Stimulated activated memory B cell treated with anti-CD40 and anti-IgM and Interleukin-4, amounts not matched to agents 10 μg/mL and 1 μg/mL and 100 μg/mL, for 72 hours (primary cell): ENCODE measurements around the gene CTAG1A.
"Not testable (repeated sequence)": the region's sequence is repeated elsewhere in the genome, so short reads cannot be mapped to it uniquely, and the experiment has no call there.

ENCODE experiments used
- ATAC-seq: fragments of 150-1000 bp; cut with Tn5 transposase; 2 replicates; pipeline ENCODE4 v1.10.0; 2021
- H3K27ac Mint-ChIP-seq: one replicate; pipeline ENCODE4 v1.8.0; 2022; ENCODE audit warnings: mild to moderate bottlenecking, mixed read lengths
- H3K27me3 Mint-ChIP-seq: one replicate; pipeline ENCODE4 v1.8.0; 2022; ENCODE audit warnings: mixed read lengths
- H3K36me3 Mint-ChIP-seq: one replicate; pipeline ENCODE4 v1.8.0; 2022; ENCODE audit warnings: mixed read lengths
- H3K4me1 Mint-ChIP-seq: one replicate; pipeline ENCODE4 v1.8.0; 2022; ENCODE audit warnings: mixed read lengths
- H3K4me3 Mint-ChIP-seq: one replicate; pipeline ENCODE4 v1.8.0; 2022; ENCODE audit warnings: mild to moderate bottlenecking, moderate library complexity, mixed read lengths
- H3K9me3 Mint-ChIP-seq: one replicate; pipeline ENCODE4 v1.8.0; 2022; ENCODE audit warnings: mixed read lengths

Gene CTAG1A

GRCh38 chrX:154552112-154552806, 32.7 kb upstream of the CTAG1A start:
- ATAC-seq, H3K9me3 Mint-ChIP-seq, H3K27ac Mint-ChIP-seq, H3K27me3 Mint-ChIP-seq, H3K4me3 Mint-ChIP-seq: not testable (repeated sequence)
- H3K4me1 Mint-ChIP-seq, result peaks cover 43% of the 10 kb centered on the region
- H3K36me3 Mint-ChIP-seq, result peaks cover 29% of the 10 kb centered on the region

DNA sequence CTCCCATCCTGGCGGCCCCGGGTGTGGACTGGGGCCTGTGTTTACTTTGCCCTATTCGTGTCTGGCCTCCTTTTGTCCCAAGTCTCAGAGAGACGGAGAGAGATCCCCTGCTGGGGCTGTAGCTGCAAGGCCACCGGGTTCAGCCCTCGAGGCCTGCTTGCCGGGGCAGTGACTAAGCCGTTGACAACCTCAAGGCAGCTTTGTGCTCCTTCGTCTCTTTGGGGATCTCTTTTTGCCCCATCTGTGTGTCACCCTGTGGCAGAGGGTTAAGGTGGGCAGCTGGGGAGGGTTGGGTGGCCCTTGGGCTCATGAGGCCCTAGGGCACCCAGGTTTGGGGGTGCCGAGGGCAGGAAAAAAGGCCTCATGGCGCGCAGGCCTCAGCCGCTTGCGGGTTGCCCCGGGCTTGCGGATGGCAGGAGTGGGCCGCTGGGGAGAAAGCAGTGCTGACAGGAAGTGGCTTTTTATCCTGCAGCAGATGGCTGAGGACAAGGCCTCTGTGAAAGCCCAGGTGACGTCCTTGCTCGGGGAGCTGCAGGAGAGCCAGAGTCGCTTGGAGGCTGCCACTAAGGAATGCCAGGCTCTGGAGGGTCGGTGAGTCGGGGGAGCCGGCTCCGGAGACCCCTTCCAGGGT, 26.8 kb upstream of the CTAG1A start:
- H3K27me3 Mint-ChIP-seq, H3K4me3 Mint-ChIP-seq, ATAC-seq, H3K4me1 Mint-ChIP-seq, H3K36me3 Mint-ChIP-seq, H3K27ac Mint-ChIP-seq, H3K9me3 Mint-ChIP-seq: not testable (repeated sequence)

GRCh38 chrX:154558896-154559295, 26.0 kb upstream of the CTAG1A start:
- H3K4me3 Mint-ChIP-seq, H3K27ac Mint-ChIP-seq, H3K36me3 Mint-ChIP-seq, H3K9me3 Mint-ChIP-seq, H3K27me3 Mint-ChIP-seq, H3K4me1 Mint-ChIP-seq, ATAC-seq: not testable (repeated sequence)

- H3K27ac Mint-ChIP-seq, ATAC-seq, H3K27me3 Mint-ChIP-seq, H3K4me3 Mint-ChIP-seq, H3K4me1 Mint-ChIP-seq, H3K36me3 Mint-ChIP-seq, H3K9me3 Mint-ChIP-seq: not testable (repeated sequence)
These were observed 24.6 kb upstream of the CTAG1A start for GRCh38 chrX:154560326-154560725.

GRCh38 chrX:154562295-154562694, 22.6 kb upstream of the CTAG1A start:
- H3K4me1 Mint-ChIP-seq, H3K4me3 Mint-ChIP-seq, H3K9me3 Mint-ChIP-seq, ATAC-seq, H3K27ac Mint-ChIP-seq, H3K36me3 Mint-ChIP-seq, H3K27me3 Mint-ChIP-seq: not testable (repeated sequence)

GRCh38 chrX:154570361-154570760, 14.6 kb upstream of the CTAG1A start:
- H3K27me3 Mint-ChIP-seq, H3K4me1 Mint-ChIP-seq, H3K9me3 Mint-ChIP-seq, H3K36me3 Mint-ChIP-seq, ATAC-seq, H3K27ac Mint-ChIP-seq, H3K4me3 Mint-ChIP-seq: not testable (repeated sequence)

GRCh38 chrX:154573061-154573460, 11.9 kb upstream of the CTAG1A start:
- not testable (repeated sequence) for H3K4me1 Mint-ChIP-seq, H3K36me3 Mint-ChIP-seq, H3K27me3 Mint-ChIP-seq, H3K27ac Mint-ChIP-seq, ATAC-seq, H3K4me3 Mint-ChIP-seq, H3K9me3 Mint-ChIP-seq

DNA sequence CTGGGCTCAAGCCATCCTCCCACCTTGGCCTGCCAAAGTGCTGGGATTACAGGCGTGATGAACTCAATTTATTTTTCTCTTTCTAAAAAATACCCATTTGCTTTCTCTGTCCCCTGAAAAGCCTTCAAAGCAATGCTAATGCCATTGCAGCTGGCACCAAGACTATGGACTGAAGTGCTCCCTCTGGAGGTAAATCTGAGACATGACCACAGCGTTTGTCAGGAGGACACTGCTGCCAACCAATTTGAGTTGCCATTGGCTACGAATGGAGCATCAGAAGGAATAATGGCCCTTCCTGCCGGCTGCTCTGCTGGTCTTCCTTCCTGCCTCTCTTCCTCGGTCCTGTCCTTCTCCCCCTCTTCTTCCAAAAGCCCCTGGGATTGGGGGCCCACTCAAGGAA, 9.9 kb upstream of the CTAG1A start:
- H3K36me3 Mint-ChIP-seq, H3K9me3 Mint-ChIP-seq, H3K4me1 Mint-ChIP-seq, H3K4me3 Mint-ChIP-seq, ATAC-seq, H3K27me3 Mint-ChIP-seq, H3K27ac Mint-ChIP-seq: not testable (repeated sequence)

DNA sequence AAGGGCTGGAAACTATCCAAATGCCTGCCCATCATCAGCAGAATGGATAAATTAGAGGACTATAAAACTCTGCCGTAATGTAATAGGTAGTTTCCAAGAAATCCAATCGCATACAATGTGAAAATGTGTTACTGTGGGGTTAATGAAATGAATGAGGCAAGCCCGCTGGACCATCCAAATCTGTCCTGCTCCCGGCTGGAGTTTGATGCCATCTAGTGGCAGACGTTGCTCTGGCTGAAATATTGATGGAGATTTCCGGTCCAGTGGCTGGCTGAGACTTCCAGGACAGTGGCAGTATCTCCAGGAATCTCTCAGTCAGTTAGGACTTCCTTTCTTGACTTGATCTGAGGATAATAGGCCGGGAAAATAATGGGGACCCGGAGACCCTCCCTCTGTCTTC, 1.9 kb upstream of the CTAG1A start:
- not testable (repeated sequence) for H3K4me3 Mint-ChIP-seq, H3K9me3 Mint-ChIP-seq, ATAC-seq, H3K36me3 Mint-ChIP-seq, H3K4me1 Mint-ChIP-seq, H3K27me3 Mint-ChIP-seq, H3K27ac Mint-ChIP-seq

- ATAC-seq, H3K4me3 Mint-ChIP-seq, H3K27ac Mint-ChIP-seq, H3K9me3 Mint-ChIP-seq, H3K4me1 Mint-ChIP-seq, H3K36me3 Mint-ChIP-seq: not testable (repeated sequence)
- peaks cover 21% of the 10 kb centered on the region for H3K27me3 Mint-ChIP-seq
These were observed 5.5 kb downstream of the CTAG1A start for GRCh38 chrX:154590415-154590814.

GRCh38 chrX:154592505-154592904, 7.6 kb downstream of the CTAG1A start:
- Mint-ChIP-seq H3K9me3 (peaks cover 6% of the 10 kb centered on the region), H3K4me1 (no peaks in the 10 kb centered on the region), H3K27ac (no peak overlapping the region), H3K36me3 (no peaks in the 10 kb centered on the region), H3K4me3 (no peak overlapping the region), H3K27me3 (peaks cover 33% of the 10 kb centered on the region)
- ATAC-seq, result no peak

DNA sequence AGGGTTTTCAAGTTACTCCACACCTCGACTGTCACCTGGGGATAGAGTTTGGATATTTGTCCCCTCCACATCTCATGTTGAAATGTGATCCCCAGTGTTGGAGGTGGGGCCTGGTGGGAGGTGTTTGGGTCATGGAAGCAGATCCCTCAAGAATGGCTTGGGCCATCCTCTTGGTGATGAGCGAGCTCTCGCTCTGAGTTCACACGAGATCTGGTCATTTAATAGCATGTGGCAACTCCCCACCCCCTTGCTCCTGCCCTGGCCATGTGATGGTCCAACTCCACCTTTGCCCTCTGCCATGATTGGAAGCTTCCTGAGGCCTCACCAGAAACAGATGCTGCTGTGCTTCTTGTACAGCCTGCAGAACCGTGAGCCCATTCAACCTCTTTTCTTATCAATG, 8.3 kb downstream of the CTAG1A start:
- Mint-ChIP-seq H3K36me3 (no peaks in the 10 kb centered on the region), H3K4me1 (no peaks in the 10 kb centered on the region), H3K9me3 (peaks cover 6% of the 10 kb centered on the region), H3K4me3 (no peak overlapping the region), H3K27me3 (peaks cover 40% of the 10 kb centered on the region), H3K27ac (no peak overlapping the region)
- ATAC-seq, result no peak

DNA sequence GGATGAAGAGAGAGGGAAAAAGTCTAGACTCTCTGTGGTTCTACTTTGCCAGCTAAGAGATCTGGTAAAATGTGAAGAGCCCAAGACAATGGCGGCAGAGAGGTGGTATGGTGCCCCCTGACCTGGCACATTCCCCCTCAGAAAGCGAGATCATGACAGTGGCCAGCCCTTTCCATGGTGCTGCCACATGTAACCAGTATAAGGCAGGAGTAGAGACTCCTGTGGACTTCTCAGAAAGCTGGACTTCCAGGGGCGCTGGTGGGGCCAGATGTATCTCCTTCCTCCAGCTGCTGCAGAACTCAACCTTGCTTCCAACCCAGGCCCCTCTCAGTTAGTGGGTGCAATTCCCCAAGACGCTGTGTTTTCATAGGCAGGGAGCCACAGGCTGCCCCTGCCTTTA, 9.6 kb downstream of the CTAG1A start:
- H3K4me3 Mint-ChIP-seq, result no peak overlapping the region
- H3K27me3 Mint-ChIP-seq, result peaks cover 42% of the 10 kb centered on the region
- no peaks in the 10 kb centered on the region for H3K4me1 Mint-ChIP-seq
- ATAC-seq, result no peak
- H3K27ac Mint-ChIP-seq, result no peak overlapping the region
- H3K9me3 Mint-ChIP-seq, result peaks cover 6% of the 10 kb centered on the region
- H3K36me3 Mint-ChIP-seq, result no peaks in the 10 kb centered on the region

GRCh38 chrX:154595559-154596249, 10.8 kb downstream of the CTAG1A start:
- H3K27me3 Mint-ChIP-seq, result peaks cover 54% of the 10 kb centered on the region
- no peaks in the 10 kb centered on the region for H3K36me3 Mint-ChIP-seq
- H3K4me1 Mint-ChIP-seq, result no peaks in the 10 kb centered on the region
- peaks cover 6% of the 10 kb centered on the region for H3K9me3 Mint-ChIP-seq
- H3K4me3 Mint-ChIP-seq, result no peak overlapping the region
- no peak overlapping the region for H3K27ac Mint-ChIP-seq
- ATAC-seq, result no peak

DNA sequence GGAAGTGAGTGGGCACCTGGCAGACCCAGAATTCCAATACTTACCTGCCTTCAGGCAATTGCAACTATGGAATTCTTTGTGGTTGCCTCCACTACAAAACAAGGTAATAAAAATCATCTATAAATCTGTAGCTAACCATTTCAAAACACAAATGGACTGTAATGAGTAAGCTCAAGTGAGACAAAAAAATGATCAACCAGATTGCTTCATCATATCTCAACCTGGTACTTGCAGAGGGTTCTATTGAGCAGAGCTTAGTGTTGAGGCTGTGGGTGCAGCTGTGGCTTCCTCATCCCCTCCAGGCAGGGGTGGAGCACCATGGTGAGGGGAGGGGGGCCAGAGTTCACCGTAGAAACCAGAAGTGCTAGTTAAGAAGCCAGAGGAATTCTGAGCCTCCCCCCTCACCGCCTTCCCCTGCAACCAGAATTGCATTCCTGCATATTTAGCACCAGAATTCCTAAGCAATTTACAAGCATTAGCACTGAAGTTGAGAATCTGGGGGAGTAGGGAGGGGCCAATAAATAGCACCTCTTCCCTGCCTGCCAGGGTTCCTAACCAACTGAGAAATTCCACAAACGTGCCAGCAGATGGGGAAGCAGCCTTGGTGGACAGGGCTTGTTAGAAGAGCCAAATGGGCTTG, 11.5 kb downstream of the CTAG1A start:
- no peaks in the 10 kb centered on the region for H3K36me3 Mint-ChIP-seq
- no peak overlapping the region for H3K27ac Mint-ChIP-seq
- no peak overlapping the region for H3K4me3 Mint-ChIP-seq
- ATAC-seq, result no peak
- no peaks in the 10 kb centered on the region for H3K4me1 Mint-ChIP-seq
- peaks cover 6% of the 10 kb centered on the region for H3K9me3 Mint-ChIP-seq
- H3K27me3 Mint-ChIP-seq, result peaks cover 54% of the 10 kb centered on the region

DNA sequence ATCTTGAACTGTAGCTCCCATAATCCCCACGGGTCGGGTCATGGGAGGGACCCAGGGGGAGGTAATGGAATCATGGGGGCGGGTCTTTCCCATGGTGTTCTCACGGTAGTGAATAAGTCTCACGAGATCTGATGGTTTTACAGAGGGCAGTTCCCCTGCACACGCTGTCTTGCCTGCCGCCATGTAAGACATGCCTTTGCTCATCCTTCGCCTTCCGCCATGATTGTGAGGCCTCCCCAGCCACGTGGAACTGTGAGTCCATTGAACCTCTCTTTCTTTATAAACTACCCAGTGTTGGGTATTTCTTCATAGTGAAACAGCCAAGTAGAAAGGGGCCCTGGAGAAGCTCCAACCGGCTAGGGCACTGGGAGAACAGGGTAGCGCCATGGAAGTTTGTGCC, 12.3 kb downstream of the CTAG1A start:
- H3K27me3 Mint-ChIP-seq, result peaks cover 51% of the 10 kb centered on the region
- H3K9me3 Mint-ChIP-seq, result peaks cover 5% of the 10 kb centered on the region
- no peak overlapping the region for H3K27ac Mint-ChIP-seq
- H3K4me1 Mint-ChIP-seq, result no peaks in the 10 kb centered on the region
- no peaks in the 10 kb centered on the region for H3K36me3 Mint-ChIP-seq
- ATAC-seq, result no peak
- no peak overlapping the region for H3K4me3 Mint-ChIP-seq
